K562 (cell line): Measurements from ENCODE around the gene CARM1. TPM values are rescaled to one million over a fixed set of nuclear protein-coding genes. Genes with fewer than 3 reads are reported as not detected.

ENCODE experiments used
- AFF4 ChIP-seq: sonication (generic); formaldehyde crosslinking; IDR thresholded peaks from 2 replicates; pipeline ENCODE4 v1.8.0; 2023; ENCODE audit warnings: mild to moderate bottlenecking, missing genetic modification reagents
- CTCFL ChIP-seq: IDR thresholded peaks from 2 replicates; pipeline ENCODE4 v1.6.1; 2011; ENCODE audit warnings: borderline replicate concordance, low read depth, mild to moderate bottlenecking, moderate library complexity, low read length; ENCODE audit not compliant: insufficient read depth, poor library complexity, severe bottlenecking
- FOS ChIP-seq: IDR thresholded peaks from 3 replicates; pipeline ENCODE4 v1.6.1; 2011; ENCODE audit not compliant: insufficient read length; ENCODE audit errors: extremely low read depth
- GATAD2A ChIP-seq: fragments of 450-650 bp; IDR thresholded peaks from 2 replicates; pipeline ENCODE4 v1.6.1; 2017
- RUNX1 ChIP-seq: sonication (generic); IDR thresholded peaks from 2 replicates; pipeline ENCODE4 v1.6.1; 2016; ENCODE audit warnings: antibody characterized with exemption, low read depth
- SMAD3 ChIP-seq: fragments of 450-650 bp; formaldehyde crosslinking; conservative IDR thresholded peaks from 2 replicates; pipeline ENCODE4 v1.4.0; 2020; ENCODE audit warnings: mild to moderate bottlenecking
- SPI1 ChIP-seq: IDR thresholded peaks from 2 replicates; pipeline ENCODE4 v1.6.1; 2011; ENCODE audit warnings: low read depth, low read length, control low read depth, borderline replicate concordance
- SREBF1 ChIP-seq: fragments of 150-350 bp; IDR thresholded peaks from 2 replicates; pipeline ENCODE4 v1.6.1; 2014; ENCODE audit warnings: antibody characterized with exemption, low read depth, low read length, borderline replicate concordance
- STAT5B ChIP-seq: fragments of 250-450 bp; sonication (Bioruptor Pico); IDR thresholded peaks from 2 replicates; pipeline ENCODE4 v1.8.0; 2021; ENCODE audit warnings: mild to moderate bottlenecking, inconsistent platforms
- ZNF274 ChIP-seq: IDR thresholded peaks from 2 replicates; pipeline ENCODE4 v1.6.1; 2011; ENCODE audit warnings: low read depth, mild to moderate bottlenecking, low read length, moderate library complexity, borderline replicate concordance
- ZNF280B ChIP-seq: fragments of 250-450 bp; sonication (Bioruptor Pico); IDR thresholded peaks from 2 replicates; pipeline ENCODE4 v1.5.1; 2021; ENCODE audit warnings: mild to moderate bottlenecking
- ZNF3 ChIP-seq: fragments of 250-450 bp; sonication (Bioruptor Pico); IDR thresholded peaks from 2 replicates; pipeline ENCODE4 v1.5.0; 2021; ENCODE audit warnings: mild to moderate bottlenecking, moderate library complexity
- ZNF644 ChIP-seq: fragments of 200-800 bp; sonication (Bioruptor generic); IDR thresholded peaks from 2 replicates; pipeline ENCODE4 v1.6.1; 2016; ENCODE audit warnings: low read depth, missing genetic modification characterization, missing compliant biosample characterization
- polyA plus RNA-seq, 8 experiments: library from polyadenylated mRNA; depleted of rRNA in 4 of 8; stranded (reverse) in 5 of 8; unstranded in 3 of 8; fragments of >200 nt; fragmentation: Nextera tagmentation in 2 of 8; fragmentation: Illumina TruSeq in 1 of 8; extraction: Ambion mirVana in 2 of 8; extraction: Trizol in 1 of 8; gene quantifications; 2 replicates each; pipeline versions ENCODE4 v1.2.1 to v1.2.3, GENCODE V29; 2011 to 2014; ENCODE audit warnings: inconsistent platforms in 1 of 8, missing spikeins in 1 of 8
- total RNA-seq, 7 experiments: library from RNA; depleted of rRNA in 6 of 7; stranded (reverse); fragments of >200 nt in 6 of 7; fragmentation: Illumina TruSeq in 2 of 7; extraction: Trizol in 2 of 7; gene quantifications; 2 replicates each; pipeline versions ENCODE4 v1.2.1 to v1.2.3, GENCODE V29; 2011 to 2021; ENCODE audit warnings: low replicate concordance in 1 of 7

Gene CARM1
- total and polyA plus RNA-seq, 9 of the 15 experiments (the other 6 are each of a cell fraction or from before 2014, with no cell fraction given): 0.36 to 86.0 (median 29.7) TPM

- TF ChIP-seq ZNF280B (CRISPR knock-in tag) (no peak), GATAD2A (no peak), ZNF274 (no peak), SREBF1 (no peak), STAT5B (no peak), FOS (no peak), AFF4 (CRISPR knock-in tag) (no peak), SMAD3 (no peak), RUNX1 (no peak), ZNF644 (tag) (0 out of 2 replicates have a peak, but pooled peaks have one; percentile 8), SPI1 (no peak), ZNF3 (CRISPR knock-in tag) (no peak), CTCFL (no peak)
Observed at GRCh38 chr19:10862561-10863106, 8.7 kb upstream of the CARM1 start (continued).
